T follicular helper cell (primary cell): ENCODE data around the gene CDRT4.
"Not testable (repeated sequence)": the region's sequence is repeated elsewhere in the genome, so short reads cannot be mapped to it uniquely, and the experiment has no call there.

Experiments
- DNase-seq: peaks from one replicate; pipeline ENCODE4 v3.0.0-alpha.2; 2020; ENCODE audit warnings: low read depth

The CDRT4 gene

GRCh38 chr17:15456972-15457722 is 10.3 kb downstream of the CDRT4 start:
- DNase-seq: no peak

DNA sequence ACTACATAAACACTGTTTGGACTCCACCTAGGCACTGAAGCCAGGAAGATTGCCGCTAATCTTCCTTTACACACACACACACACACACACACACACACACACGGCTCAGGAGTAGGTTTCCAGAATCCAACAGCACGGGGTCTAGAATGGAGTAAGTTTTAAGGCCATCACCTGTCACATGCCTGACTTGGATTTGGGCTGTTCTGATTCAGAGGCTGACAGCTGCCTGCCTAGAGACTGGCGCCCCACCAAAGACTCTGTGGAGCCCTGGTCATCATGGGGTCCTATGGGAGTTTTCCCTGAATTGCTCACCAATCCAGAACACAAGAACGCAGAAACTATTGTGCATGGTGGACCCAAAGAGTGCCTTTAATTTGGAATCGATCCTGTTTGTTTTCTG is 10.9 kb downstream of the CDRT4 start:
- no peak for DNase-seq

- no peak for DNase-seq
Measured at GRCh38 chr17:15454346-15454745, 13.1 kb downstream of the CDRT4 start.

- no peak for DNase-seq
Measured at GRCh38 chr17:15453782-15454181, 13.6 kb downstream of the CDRT4 start.

- DNase-seq: no peak
Measured at GRCh38 chr17:15453246-15453645, 14.2 kb downstream of the CDRT4 start.

GRCh38 chr17:15452746-15453145 is 14.7 kb downstream of the CDRT4 start:
- DNase-seq: no peak

- no peak for DNase-seq
Measured at GRCh38 chr17:15451680-15452079, 15.7 kb downstream of the CDRT4 start.

DNA sequence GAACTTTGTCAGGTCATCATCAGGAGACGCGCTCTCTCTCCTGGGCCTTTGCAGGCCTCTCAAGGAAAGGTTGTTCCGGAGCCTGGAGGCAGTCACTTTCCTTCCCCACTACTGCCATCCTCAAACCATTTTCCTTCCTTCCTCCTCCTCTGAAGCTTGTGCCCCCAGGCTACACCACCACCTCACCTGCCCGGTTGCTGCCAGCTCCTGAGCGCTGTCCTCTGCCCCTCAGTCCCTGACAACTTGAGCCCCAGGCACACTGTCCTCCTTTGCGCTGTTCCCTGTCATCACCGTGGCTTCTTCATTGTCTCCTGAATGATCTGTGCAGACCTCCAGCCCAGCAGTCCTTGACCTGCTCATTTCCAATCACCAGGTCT is 18.9 kb downstream of the CDRT4 start:
- DNase-seq: no peak

- no peak for DNase-seq
Measured at GRCh38 chr17:15447928-15448579, 19.4 kb downstream of the CDRT4 start.

- DNase-seq: no peak
Measured at GRCh38 chr17:15446036-15446435, 21.4 kb downstream of the CDRT4 start.

- DNase-seq: no peak
Measured at GRCh38 chr17:15444805-15445204, 22.6 kb downstream of the CDRT4 start.

DNA sequence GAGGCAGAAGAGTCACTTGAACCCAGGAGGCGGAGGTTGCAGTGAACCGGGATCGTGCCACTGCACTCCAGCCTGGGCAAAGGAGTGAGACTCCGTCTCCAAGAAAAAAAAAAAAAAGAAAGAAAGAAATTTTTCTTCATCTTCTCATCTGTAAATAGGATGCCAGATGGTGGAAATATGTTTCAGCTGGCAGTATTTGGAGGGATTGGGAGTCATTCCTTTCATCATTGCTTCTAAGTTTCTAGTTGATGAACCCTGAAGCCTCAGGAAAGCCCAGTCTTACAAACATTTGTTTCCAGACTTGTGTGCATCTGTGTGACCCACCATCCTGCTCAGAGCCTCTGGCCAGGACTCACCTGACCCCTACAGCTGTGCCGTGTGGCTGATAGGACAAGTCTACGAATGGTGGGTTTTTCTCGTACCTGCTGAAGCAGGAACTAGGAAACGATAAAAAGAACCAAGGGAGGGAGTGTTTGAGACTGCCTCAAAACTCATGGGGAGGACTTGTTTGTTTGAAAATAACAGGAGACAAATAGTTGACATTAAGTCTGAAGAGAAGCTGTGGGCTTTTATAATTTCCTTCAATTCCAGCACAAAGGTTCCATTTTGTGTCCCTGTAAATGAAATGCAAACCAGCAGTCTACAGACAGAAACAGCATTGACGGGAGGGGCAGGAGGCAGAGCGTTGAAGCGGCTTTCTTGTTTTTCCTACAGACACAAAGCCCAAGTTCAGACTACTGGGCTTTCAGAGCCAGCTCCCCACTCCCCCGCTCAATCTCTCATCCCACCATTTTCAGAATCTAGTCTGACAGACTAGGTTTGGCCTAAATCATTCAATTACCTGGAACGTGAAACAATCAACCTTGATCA is 24.9 kb downstream of the CDRT4 start:
- no peak for DNase-seq

GRCh38 chr17:15441315-15441714 is 26.1 kb downstream of the CDRT4 start:
- no peak for DNase-seq

DNA sequence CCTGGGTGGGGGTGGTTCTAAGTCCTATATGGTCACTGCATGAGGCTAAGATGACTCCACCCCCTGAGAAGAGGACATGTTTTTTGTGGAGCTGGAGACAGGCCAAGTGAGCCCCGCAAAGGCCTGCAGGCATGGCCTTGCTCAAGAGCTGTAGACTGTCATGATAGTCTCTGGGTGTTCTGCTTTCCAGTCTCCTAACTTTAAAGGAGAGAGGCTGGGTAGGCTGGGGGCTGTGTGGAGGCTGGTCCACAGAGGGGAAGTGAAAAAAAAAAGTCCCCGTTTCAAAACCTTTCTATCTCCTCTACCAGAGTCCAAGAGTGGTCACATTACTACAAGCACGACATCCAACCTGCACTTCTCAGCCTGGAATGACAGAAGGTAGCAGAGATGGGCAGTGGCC is 27.1 kb downstream of the CDRT4 start:
- DNase-seq: no peak

DNA sequence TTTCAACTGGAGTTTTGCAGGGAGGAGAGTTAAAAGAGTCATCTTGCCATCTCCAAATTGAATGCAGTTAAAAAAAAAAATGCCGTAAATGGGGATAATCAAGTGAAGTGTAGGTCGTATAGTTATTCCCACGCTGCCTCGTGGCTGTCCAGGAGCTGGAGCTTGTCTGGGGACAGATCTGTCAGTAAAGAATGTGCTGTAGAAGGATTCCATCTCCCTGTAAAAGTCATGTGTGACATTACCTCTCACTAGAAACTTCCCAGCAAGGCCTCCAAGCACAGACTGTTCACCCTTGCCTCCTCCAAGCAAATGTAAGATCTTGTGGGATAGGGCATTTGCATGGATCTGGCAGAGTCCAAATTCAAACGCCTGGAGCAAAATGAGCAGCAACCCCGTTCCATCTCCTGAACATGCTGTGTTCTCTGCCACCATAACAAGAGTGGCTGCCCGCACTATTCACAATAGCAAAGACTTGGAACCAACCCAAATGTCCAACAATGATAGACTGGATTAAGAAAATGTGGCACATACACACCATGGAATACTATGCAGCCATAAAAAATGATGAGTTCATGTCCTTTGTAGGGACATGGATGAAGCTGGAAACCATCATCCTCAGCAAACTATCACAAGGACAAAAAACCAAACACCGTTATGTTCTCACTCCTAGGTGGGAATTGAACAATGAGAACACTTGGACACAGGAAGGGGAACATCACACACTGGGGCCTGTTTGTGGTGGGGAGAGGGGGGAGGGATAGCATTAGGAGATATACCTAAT is 28.0 kb downstream of the CDRT4 start:
- not testable (repeated sequence) for DNase-seq

- DNase-seq: no peak
Measured at GRCh38 chr17:15438491-15439105, 28.8 kb downstream of the CDRT4 start.

GRCh38 chr17:15437303-15437635 is 30.2 kb downstream of the CDRT4 start:
- DNase-seq: no peak

GRCh38 chr17:15436473-15437302 is 30.7 kb downstream of the CDRT4 start:
- DNase-seq: no peak

DNA sequence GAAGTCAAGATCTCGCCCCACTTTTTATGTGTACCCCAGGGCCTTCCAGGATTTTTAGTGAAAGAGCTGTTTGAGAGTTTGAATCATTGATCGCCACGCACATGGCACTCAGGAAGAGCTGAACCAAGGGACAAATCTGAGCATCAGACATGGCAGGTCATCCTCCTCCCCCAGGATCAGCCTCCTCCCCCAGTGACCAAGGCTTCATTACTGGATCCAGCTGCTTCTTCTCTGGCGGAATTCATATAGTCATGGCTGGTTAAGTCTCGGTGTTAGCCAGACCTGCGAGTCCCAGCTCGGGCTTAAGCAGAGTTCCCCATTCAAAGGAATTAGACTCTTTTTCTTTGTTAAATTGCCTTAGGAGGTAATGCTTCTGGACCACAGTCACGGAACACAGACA is 32.5 kb downstream of the CDRT4 start:
- DNase-seq: no peak

GRCh38 chr17:15432807-15433611 is 34.4 kb downstream of the CDRT4 start:
- DNase-seq: no peak
